H9 (cell line): Measurements from ENCODE around the gene AOC1. TPM values are rescaled to one million over a fixed set of nuclear protein-coding genes. Genes with fewer than 3 reads are reported as not detected.
A peak's percentile ranks its signal among the peaks of the same experiment; 100 is the strongest.

Source experiments
- DNase-seq: peaks from one replicate; pipeline ENCODE4 v3.0.0-alpha.2; 2017
- H2AFZ ChIP-seq: one replicate; pipeline ENCODE4 v1.6.1; 2013; ENCODE audit warnings: mild to moderate bottlenecking, low read length, control low read depth, moderate library complexity
- H2AK5ac ChIP-seq: 2 replicates; pipeline ENCODE4 v1.6.1; 2013; ENCODE audit warnings: low read length, control low read depth, mixed read lengths; ENCODE audit not compliant: insufficient read length
- H2BK120ac ChIP-seq: one replicate; pipeline ENCODE4 v1.6.1; 2013; ENCODE audit warnings: low read depth, mild to moderate bottlenecking, low read length, control low read depth, inconsistent platforms; ENCODE audit not compliant: poor library complexity, severe bottlenecking
- H2BK12ac ChIP-seq: 2 replicates; pipeline ENCODE4 v1.6.1; 2013; ENCODE audit warnings: low read length, control low read depth, mixed read lengths, low read depth; ENCODE audit not compliant: insufficient read length
- H2BK15ac ChIP-seq: 2 replicates; pipeline ENCODE4 v1.6.1; 2013; ENCODE audit warnings: low read depth, low read length, control low read depth
- H2BK20ac ChIP-seq: one replicate; pipeline ENCODE4 v1.6.1; 2013; ENCODE audit warnings: low read depth, mild to moderate bottlenecking, low read length, control low read depth, inconsistent platforms; ENCODE audit not compliant: poor library complexity, severe bottlenecking
- H2BK5ac ChIP-seq: 2 replicates; pipeline ENCODE4 v1.6.1; 2013; ENCODE audit warnings: low read length, control low read depth, mixed read lengths; ENCODE audit not compliant: insufficient read length
- H3K14ac ChIP-seq: 2 replicates; pipeline ENCODE4 v1.6.1; 2013; ENCODE audit warnings: low read length, control low read depth; ENCODE audit not compliant: insufficient read depth
- H3K18ac ChIP-seq: 2 replicates; pipeline ENCODE4 v1.6.1; 2013; ENCODE audit warnings: low read depth, mild to moderate bottlenecking, mixed read lengths, low read length, control low read depth; ENCODE audit not compliant: insufficient read length
- H3K23ac ChIP-seq: 2 replicates; pipeline ENCODE4 v1.6.1; 2013; ENCODE audit warnings: low read length, control low read depth, mixed read lengths, low read depth; ENCODE audit not compliant: insufficient read length
- H3K23me2 ChIP-seq: 2 replicates; pipeline ENCODE4 v1.6.1; 2013; ENCODE audit warnings: low read depth, mild to moderate bottlenecking, mixed read lengths, low read length, control low read depth; ENCODE audit not compliant: insufficient read length, poor library complexity, severe bottlenecking
- H3K27ac ChIP-seq: 2 replicates; pipeline ENCODE4 v1.5.1; 2013; ENCODE audit warnings: low read length, control low read depth, mixed read lengths, low read depth; ENCODE audit not compliant: insufficient read length
- H3K27me3 ChIP-seq: 2 replicates; pipeline ENCODE4 v1.6.1; 2013; ENCODE audit warnings: low read length, control low read depth, inconsistent platforms; ENCODE audit not compliant: insufficient read depth
- H3K4ac ChIP-seq: 2 replicates; pipeline ENCODE4 v1.6.1; 2013; ENCODE audit warnings: low read depth, mild to moderate bottlenecking, control low read depth, inconsistent platforms, low read length, moderate library complexity
- H3K4me1 ChIP-seq: 2 replicates; pipeline ENCODE4 v1.6.1; 2013; ENCODE audit warnings: low read length, control low read depth, inconsistent platforms; ENCODE audit not compliant: insufficient read depth
- H3K4me2 ChIP-seq: 2 replicates; pipeline ENCODE4 v1.6.1; 2013; ENCODE audit warnings: low read length, control low read depth, mixed read lengths; ENCODE audit not compliant: insufficient read length, insufficient read depth
- H3K56ac ChIP-seq: 2 replicates; pipeline ENCODE4 v1.6.1; 2013; ENCODE audit warnings: low read depth, mild to moderate bottlenecking, mixed read lengths, low read length, control low read depth; ENCODE audit not compliant: insufficient read length
- H3K79me1 ChIP-seq: 2 replicates; pipeline ENCODE4 v1.6.1; 2013; ENCODE audit warnings: low read depth, mild to moderate bottlenecking, moderate library complexity, low read length, control low read depth, inconsistent platforms; ENCODE audit not compliant: insufficient read depth, poor library complexity, severe bottlenecking
- H3K79me2 ChIP-seq: 2 replicates; pipeline ENCODE4 v1.6.1; 2013; ENCODE audit warnings: low read length, control low read depth, inconsistent platforms; ENCODE audit not compliant: insufficient read depth
- H3K9ac ChIP-seq: 2 replicates; pipeline ENCODE4 v1.6.1; 2013; ENCODE audit warnings: low read length, control low read depth, mixed read lengths; ENCODE audit not compliant: insufficient read length; ENCODE audit errors: extremely low read depth
- H3K9me3 ChIP-seq: one replicate; pipeline ENCODE4 v1.6.1; 2013; ENCODE audit warnings: low read depth, low read length, inconsistent platforms; ENCODE audit not compliant: control insufficient read depth
- H3T11ph ChIP-seq: one replicate; pipeline ENCODE4 v1.6.1; 2013; ENCODE audit warnings: mild to moderate bottlenecking, low read length, control low read depth, inconsistent platforms
- H4K20me1 ChIP-seq: one replicate; pipeline ENCODE4 v1.6.1; 2013; ENCODE audit not compliant: control insufficient read depth, insufficient read length, insufficient read depth
- H4K5ac ChIP-seq: 2 replicates; pipeline ENCODE4 v1.6.1; 2013; ENCODE audit warnings: low read depth, mild to moderate bottlenecking, mixed read lengths, low read length, control low read depth; ENCODE audit not compliant: insufficient read length
- H4K8ac ChIP-seq: replicated peaks from 2 replicates; pipeline ENCODE4 v1.6.1; 2013; ENCODE audit warnings: low read length, control low read depth, mixed read lengths, low read depth; ENCODE audit not compliant: insufficient read length
- H4K91ac ChIP-seq: 2 replicates; pipeline ENCODE4 v1.6.1; 2013; ENCODE audit warnings: low read depth, mild to moderate bottlenecking, moderate library complexity, mixed read lengths, low read length, control low read depth; ENCODE audit not compliant: insufficient read length
- H3K27ac Mint-ChIP-seq, 3 experiments: 2 replicates in 2 of 3; 3 replicates in 1 of 3; pipeline ENCODE4 v1.8.0; 2020 to 2021; ENCODE audit warnings: mixed read lengths in 3 of 3, mild to moderate bottlenecking in 1 of 3, moderate library complexity in 1 of 3
- H3K27me3 Mint-ChIP-seq: 2 replicates; pipeline ENCODE4 v1.8.0; 2021; ENCODE audit warnings: low read depth, mild to moderate bottlenecking, moderate library complexity, mixed read lengths
- H3K36me3 Mint-ChIP-seq, 3 experiments: 2 replicates in 2 of 3; 3 replicates in 1 of 3; pipeline ENCODE4 v1.8.0; 2020 to 2021; ENCODE audit warnings: low read depth in 3 of 3, mixed read lengths in 3 of 3; ENCODE audit not compliant: insufficient read depth in 1 of 3
- H3K4me1 Mint-ChIP-seq, 2 experiments: 2 replicates each; pipeline ENCODE4 v1.8.0; 2020; ENCODE audit warnings: mixed read lengths in 2 of 2
- H3K4me3 Mint-ChIP-seq, 2 experiments: 2 replicates in 1 of 2; 3 replicates in 1 of 2; pipeline ENCODE4 v1.8.0; 2020 to 2021; ENCODE audit warnings: mild to moderate bottlenecking in 2 of 2, mixed read lengths in 2 of 2, moderate library complexity in 1 of 2
- H3K9me3 Mint-ChIP-seq, 2 experiments: 2 replicates in 1 of 2; 3 replicates in 1 of 2; pipeline ENCODE4 v1.8.0; 2020; ENCODE audit warnings: mild to moderate bottlenecking in 2 of 2, mixed read lengths in 2 of 2, moderate library complexity in 1 of 2
- CTCF ChIP-seq: fragments of 200-600 bp; sonication (generic); conservative IDR thresholded peaks from 3 replicates; pipeline ENCODE4 v1.8.0; 2021; ENCODE audit warnings: antibody characterized with exemption, mild to moderate bottlenecking
- WGBS: extraction: QIAGEN DNeasy Blood & Tissue Kit; methylation state at CpG from one replicate; pipeline ENCODE4 v1.1.7; 2013; ENCODE audit warnings: missing lambda C conversion rate, low lambda C conversion rate, mixed read lengths; ENCODE audit not compliant: insufficient read length; ENCODE audit errors: extremely low coverage; 5-methylcytosine and 5-hydroxymethylcytosine counted together
- total RNA-seq: library from RNA; stranded (reverse); gene quantifications from 2 replicates; pipeline ENCODE4 v1.2.1, GENCODE V29; 2021

The AOC1 gene
- total RNA-seq, 1 experiment from 2014 or later: 0.28 TPM

GRCh38 chr7:150877536-150877935 is 25.2 kb downstream of the AOC1 start:
- Histone ChIP-seq H3K9ac (no peak overlapping the region), H3K23ac (no peak overlapping the region), H3K79me1 (no peaks in the 10 kb centered on the region), H3K4me2 (no peak overlapping the region), H4K5ac (no peak overlapping the region), H3K79me2 (no peaks in the 10 kb centered on the region), H2AFZ (no peak overlapping the region), H3K14ac (peak overlapping the region; percentile 33; the same call in 1 of the 2 replicates), H2BK15ac (no peak overlapping the region), H3K4me1 (no peaks in the 10 kb centered on the region; the same call in 1 of the 2 replicates), H3K27me3 (no peaks in the 10 kb centered on the region), H2BK120ac (peak overlapping the region; percentile 82), H2BK20ac (no peak overlapping the region), H3K27ac (no peak overlapping the region), H3K56ac (no peak overlapping the region), H4K91ac (no peak overlapping the region), H3K18ac (peak overlapping the region; percentile 76), H3K9me3 (no peaks in the 10 kb centered on the region), H3K23me2 (no peaks in the 10 kb centered on the region), H2AK5ac (no peak overlapping the region), H3T11ph (no peak overlapping the region), H2BK12ac (no peak overlapping the region), H2BK5ac (no peak overlapping the region), H4K20me1 (no peaks in the 10 kb centered on the region), H3K4ac (no peak overlapping the region), H4K8ac (no peak overlapping the region)
- no peak for TF ChIP-seq CTCF
- DNase-seq: no peak
- H3K4me3 Mint-ChIP-seq: peak overlapping the region in 1 of 2 experiments; percentile 36; a peak in 1 of 5 replicates
- H3K27ac Mint-ChIP-seq: peak overlapping the region in 1 of 3 experiments; percentile 59; a peak in 1 of 7 replicates
- H3K36me3 Mint-ChIP-seq: peaks cover 2 to 4% (median 2%) of the 10 kb centered on the region in 3 experiments; a peak in 3 of 7 replicates
- WGBS: no CpG with 5 or more reads among the region's 4 CpGs
- peaks cover 12 to 14% of the 10 kb centered on the region in 2 experiments for H3K9me3 Mint-ChIP-seq
- peaks cover 15% of the 10 kb centered on the region for H3K27me3 Mint-ChIP-seq
- peaks cover 15 to 16% of the 10 kb centered on the region in 2 experiments for H3K4me1 Mint-ChIP-seq
